ENCODE measurements around the gene CHST1. TPM values are rescaled to one million over a fixed set of nuclear protein-coding genes. Genes with fewer than 3 reads are reported as not detected.

The CHST1 gene
- total RNA-seq, 4 donors from 2014 or later, result 3.3 to 6.9 (median 3.7) TPM

DNA sequence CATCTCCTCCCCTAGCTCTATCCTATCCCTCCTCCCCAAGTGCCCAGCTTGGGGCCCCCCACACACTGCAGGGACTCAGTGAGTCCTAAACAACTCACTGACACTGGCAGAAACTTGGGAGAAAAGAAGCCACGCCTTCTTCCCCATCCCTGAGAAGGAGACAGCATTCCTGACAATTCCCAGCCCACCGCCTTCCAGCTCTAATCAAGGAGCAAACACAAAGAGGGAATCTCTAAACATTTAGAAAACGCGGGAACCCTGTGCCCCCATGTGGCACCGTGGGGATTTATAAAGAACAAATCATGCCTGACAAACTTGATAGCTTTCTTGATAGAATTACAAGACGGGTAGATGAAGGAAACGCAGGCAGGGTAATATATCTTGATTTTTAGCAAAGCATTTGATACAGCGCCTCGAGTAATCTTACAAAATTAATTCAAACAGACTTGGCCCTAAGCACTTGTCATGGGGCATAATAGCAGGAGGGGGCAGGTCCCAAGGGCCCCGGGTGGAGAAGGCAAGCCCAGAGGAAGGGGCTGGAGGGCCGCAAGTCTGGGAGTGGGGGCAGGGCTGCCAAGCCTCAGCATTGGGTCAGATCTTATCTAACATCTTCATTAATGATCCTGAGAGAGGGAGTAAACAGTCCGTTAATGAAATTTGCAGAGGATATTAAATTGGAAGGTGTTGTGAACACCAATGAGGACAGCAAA is 4.5 kb downstream of the CHST1 start:
- Histone ChIP-seq H3K36me3 (no peaks in the 10 kb centered on the region), H3K27ac (replicated peaks in 1 of 4) (no peak overlapping the region), H3K4me1 (peaks cover 41 to 61% (median 54%) of the 10 kb centered on the region in 4 donors), H3K9me3 (no peaks in the 10 kb centered on the region), H3K27me3 (peaks cover 0 to 94% (median 39%) of the 10 kb centered on the region in 4 donors), H3K4me3 (no peak overlapping the region)
- DNase-seq (ENCODE audit: extremely low spot score), result no peak
- no peak for TF ChIP-seq POLR2AphosphoS5 (IDR thresholded peaks at IDR 0.05)
- WGBS, result 41% methylated on average over 12 of the region's 12 CpGs
- intact Hi-C loops (cut with DNase I), result loop anchor here (5.0 kb wide), 1 partner anchor 111 kb away; no protein-coding TSS in a partner anchor

DNA sequence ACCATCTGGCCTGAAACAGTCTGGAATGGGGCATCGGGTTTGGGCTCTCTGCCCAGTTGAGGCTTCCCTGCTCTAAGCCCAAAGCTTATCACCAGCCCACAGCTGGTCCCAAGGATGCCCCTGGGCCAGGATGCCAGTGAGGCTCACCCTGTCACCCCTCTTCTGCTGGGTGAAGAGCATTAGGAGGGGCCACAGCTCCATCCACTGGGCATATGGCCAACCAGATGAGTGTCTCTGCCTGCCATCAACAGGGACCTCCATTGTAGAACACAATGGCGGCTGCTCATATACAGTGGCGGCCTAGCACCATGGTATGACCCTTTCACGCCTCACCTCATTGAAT is 5.6 kb downstream of the CHST1 start:
- Histone ChIP-seq H3K27me3 (peaks cover 0 to 95% (median 39%) of the 10 kb centered on the region in 4 donors), H3K27ac (replicated peaks in 1 of 4) (no peak overlapping the region), H3K36me3 (no peaks in the 10 kb centered on the region), H3K4me3 (no peak overlapping the region), H3K9me3 (no peaks in the 10 kb centered on the region), H3K4me1 (peaks cover 40 to 54% (median 50%) of the 10 kb centered on the region in 4 donors)
- TF ChIP-seq, protein P1, sequence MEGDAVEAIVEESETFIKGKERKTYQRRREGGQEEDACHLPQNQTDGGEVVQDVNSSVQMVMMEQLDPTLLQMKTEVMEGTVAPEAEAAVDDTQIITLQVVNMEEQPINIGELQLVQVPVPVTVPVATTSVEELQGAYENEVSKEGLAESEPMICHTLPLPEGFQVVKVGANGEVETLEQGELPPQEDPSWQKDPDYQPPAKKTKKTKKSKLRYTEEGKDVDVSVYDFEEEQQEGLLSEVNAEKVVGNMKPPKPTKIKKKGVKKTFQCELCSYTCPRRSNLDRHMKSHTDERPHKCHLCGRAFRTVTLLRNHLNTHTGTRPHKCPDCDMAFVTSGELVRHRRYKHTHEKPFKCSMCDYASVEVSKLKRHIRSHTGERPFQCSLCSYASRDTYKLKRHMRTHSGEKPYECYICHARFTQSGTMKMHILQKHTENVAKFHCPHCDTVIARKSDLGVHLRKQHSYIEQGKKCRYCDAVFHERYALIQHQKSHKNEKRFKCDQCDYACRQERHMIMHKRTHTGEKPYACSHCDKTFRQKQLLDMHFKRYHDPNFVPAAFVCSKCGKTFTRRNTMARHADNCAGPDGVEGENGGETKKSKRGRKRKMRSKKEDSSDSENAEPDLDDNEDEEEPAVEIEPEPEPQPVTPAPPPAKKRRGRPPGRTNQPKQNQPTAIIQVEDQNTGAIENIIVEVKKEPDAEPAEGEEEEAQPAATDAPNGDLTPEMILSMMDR (IDR thresholded peaks at IDR 0.05), result no peak
- TF ChIP-seq POLR2A (IDR thresholded peaks at IDR 0.05; ENCODE audit: low read depth), result no peak
- no peak for TF ChIP-seq POLR2AphosphoS5 (IDR thresholded peaks at IDR 0.05)
- TF ChIP-seq EP300 (IDR thresholded peaks at IDR 0.05), result no peak
- 80% methylated on average over 4 of the region's 4 CpGs for WGBS
- intact Hi-C loops (cut with DNase I), result loop anchor here (5.0 kb wide), 2 partner anchors 113 to 287 kb away; no protein-coding TSS in a partner anchor
- DNase-seq (ENCODE audit: extremely low spot score), result no peak

DNA sequence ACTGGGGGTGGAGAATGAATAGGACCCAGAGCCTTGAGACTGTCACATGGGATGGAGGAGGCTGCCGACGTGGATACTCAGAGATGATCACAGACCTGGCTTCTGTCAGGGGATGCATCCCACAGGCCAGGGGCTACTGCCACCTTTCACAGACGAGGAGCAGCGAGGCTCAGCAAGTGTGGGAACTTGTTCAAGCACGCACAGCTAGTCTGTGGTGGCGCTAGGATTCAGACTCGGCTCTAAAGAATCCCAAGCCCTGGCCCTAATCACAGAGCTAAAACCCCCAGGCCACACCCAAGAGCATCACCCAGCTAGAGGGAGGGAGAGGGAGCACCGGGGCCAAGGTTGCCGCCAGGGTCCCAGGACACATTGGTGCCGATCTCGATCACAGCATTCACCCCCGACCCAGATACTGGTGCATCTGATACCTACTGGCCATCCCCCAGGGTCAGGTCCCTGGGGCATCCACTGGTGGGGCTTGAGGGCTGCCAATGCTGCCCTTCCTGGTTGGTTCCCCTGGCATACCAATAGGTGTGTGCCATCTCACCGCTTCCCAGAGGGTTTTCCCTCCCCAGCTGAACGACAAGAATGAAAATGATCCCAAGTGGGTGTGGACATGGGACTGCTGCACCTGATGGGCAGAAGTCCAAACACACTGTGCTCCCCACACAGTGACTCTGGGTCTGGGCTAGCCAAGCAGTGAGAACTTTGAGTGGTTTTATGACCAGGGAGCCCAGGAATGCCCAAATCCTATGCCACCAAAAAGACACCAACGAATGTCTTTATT is 6.2 kb downstream of the CHST1 start:
- no peaks in the 10 kb centered on the region for H3K36me3 ChIP-seq
- intact Hi-C loops (cut with DNase I), result loop anchor here (5.0 kb wide), 1 partner anchor 287 kb away; no protein-coding TSS in a partner anchor
- TF ChIP-seq, protein P1 (IDR thresholded peaks at IDR 0.05), result no peak
- TF ChIP-seq POLR2A (IDR thresholded peaks at IDR 0.05; ENCODE audit: low read depth) (no peak), EP300 (IDR thresholded peaks at IDR 0.05) (no peak), POLR2AphosphoS5 (IDR thresholded peaks at IDR 0.05) (no peak)
- H3K27ac ChIP-seq (replicated peaks in 1 of 4), result peak overlapping the region; percentile 16 to 42 (median 35)
- WGBS, result 56% methylated on average over 5 of the region's 15 CpGs
- H3K4me3 ChIP-seq, result no peak overlapping the region
- DNase-seq (ENCODE audit: extremely low spot score), result no peak
- H3K4me1 ChIP-seq, result peaks cover 34 to 48% (median 45%) of the 10 kb centered on the region in 4 donors
- peaks cover 0 to 89% (median 36%) of the 10 kb centered on the region in 4 donors for H3K27me3 ChIP-seq
- no peaks in the 10 kb centered on the region for H3K9me3 ChIP-seq

DNA sequence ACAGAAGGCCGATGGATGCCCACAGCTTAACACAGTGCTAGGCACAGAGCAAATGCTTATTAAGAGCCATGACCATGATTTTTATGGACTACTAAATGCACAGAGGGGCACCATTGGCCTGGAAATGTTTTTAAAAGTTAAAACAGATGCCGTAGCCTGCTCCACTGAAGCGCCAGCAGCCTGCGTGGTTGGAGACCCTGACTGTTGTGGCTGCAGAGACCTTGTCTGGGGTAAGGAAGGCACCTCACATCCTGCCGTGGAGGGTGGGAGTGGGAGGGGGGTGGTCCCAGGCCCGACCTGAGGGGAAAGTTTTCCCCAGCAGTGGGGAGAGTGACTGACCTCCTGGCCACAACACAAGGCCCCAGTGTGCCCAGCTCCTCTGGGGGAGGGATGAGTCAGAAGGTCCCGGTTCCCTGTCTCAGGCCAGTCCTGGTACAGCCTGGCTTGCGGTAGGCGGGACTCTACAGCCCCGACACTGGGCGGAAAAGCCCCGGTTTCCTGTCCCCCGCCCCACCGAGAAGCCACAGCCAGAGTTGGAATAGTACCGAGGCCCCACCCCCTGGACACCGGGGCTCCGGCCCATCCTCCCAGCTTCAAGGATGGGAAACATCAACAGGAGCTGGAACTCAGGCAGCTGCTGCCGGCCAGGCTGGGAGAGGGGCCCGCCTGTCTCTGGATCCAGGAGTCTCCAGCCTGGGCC is 7.0 kb downstream of the CHST1 start:
- Histone ChIP-seq H3K4me1 (peaks cover 26 to 41% (median 38%) of the 10 kb centered on the region in 4 donors), H3K36me3 (no peaks in the 10 kb centered on the region), H3K27ac (replicated peaks in 1 of 4) (peak overlapping the region; percentile 40 to 54 (median 44)), H3K9me3 (no peaks in the 10 kb centered on the region), H3K27me3 (peaks cover 0 to 81% (median 34%) of the 10 kb centered on the region in 4 donors), H3K4me3 (no peak overlapping the region)
- intact Hi-C loops (cut with DNase I), result loop anchor here (5.0 kb wide), 1 partner anchor 286 kb away; no protein-coding TSS in a partner anchor
- 49% methylated on average over 6 of the region's 19 CpGs for WGBS
- TF ChIP-seq POLR2AphosphoS5 (IDR thresholded peaks at IDR 0.05) (peak; percentile 38 to 56), EP300 (IDR thresholded peaks at IDR 0.05) (no peak)
- DNase-seq (ENCODE audit: extremely low spot score), result no peak

DNA sequence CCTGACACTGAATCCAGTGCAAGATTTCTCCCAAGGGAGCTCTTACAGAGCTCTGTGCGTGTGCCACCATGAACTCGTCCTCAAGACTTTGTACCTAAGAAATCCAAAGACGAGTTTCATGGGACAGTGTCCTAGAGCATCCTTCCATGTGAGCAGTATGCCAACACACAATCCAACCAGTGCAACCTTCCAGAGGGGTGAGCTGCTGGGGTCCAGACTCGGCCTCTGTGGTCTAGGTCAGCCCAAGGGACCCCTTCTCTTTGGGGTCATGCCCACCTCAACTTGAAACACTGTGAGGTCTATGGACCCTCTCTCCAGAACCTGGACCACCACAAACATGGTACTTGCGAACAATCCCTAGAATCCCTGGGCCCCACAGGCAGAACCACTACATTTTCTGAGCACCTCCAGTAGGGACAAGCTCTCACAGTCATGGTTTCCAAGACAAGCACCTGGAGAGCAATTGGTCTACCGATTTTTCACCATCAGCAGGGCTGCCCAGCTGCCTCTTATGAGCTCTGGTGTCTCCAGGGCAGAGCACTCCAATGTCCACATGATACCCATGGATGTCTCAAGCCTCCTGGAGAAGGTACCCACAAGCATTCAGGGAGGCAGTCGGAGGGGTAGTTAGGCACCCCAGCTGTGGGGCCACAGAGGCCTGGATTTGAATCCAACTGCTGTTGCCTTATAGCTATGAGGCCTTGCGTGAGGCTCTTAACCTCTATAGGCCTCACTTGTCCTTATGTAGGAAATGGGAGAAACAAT is 7.7 kb downstream of the CHST1 start:
- Histone ChIP-seq H3K27ac (replicated peaks in 1 of 4) (peak overlapping the region in 3 of 4 donors; percentile 40 to 54 (median 47)), H3K9me3 (no peaks in the 10 kb centered on the region), H3K4me3 (no peak overlapping the region), H3K27me3 (peaks cover 0 to 74% (median 29%) of the 10 kb centered on the region in 4 donors), H3K4me1 (peaks cover 25 to 33% (median 32%) of the 10 kb centered on the region in 4 donors), H3K36me3 (no peaks in the 10 kb centered on the region)
- no peak for DNase-seq (ENCODE audit: extremely low spot score)
- TF ChIP-seq EP300 (IDR thresholded peaks at IDR 0.05) (no peak), POLR2A (IDR thresholded peaks at IDR 0.05; ENCODE audit: low read depth) (no peak), POLR2AphosphoS5 (IDR thresholded peaks at IDR 0.05) (no peak)
- TF ChIP-seq, protein P1 (IDR thresholded peaks at IDR 0.05), result no peak
- 89% methylated on average over 7 of the region's 8 CpGs for WGBS
- intact Hi-C loops (cut with DNase I), result loop anchor here (5.0 kb wide), 1 partner anchor 285 kb away; no protein-coding TSS in a partner anchor

All from esophagus muscularis mucosa (tissue), 4 donors.